CD4-positive, alpha-beta T cell (primary cell): ENCODE data around the gene VPS13D. TPM values are rescaled to one million over a fixed set of nuclear protein-coding genes. Genes with fewer than 3 reads are reported as not detected.
A peak's percentile ranks its signal among the peaks of the same experiment; 100 is the strongest.

Experiments
- ATAC-seq: fragments of 200-7000 bp; cut with Tn5 transposase; one replicate; pipeline ENCODE4 v1.10.0; 2022; ENCODE audit warnings: mild to moderate bottlenecking; ENCODE audit not compliant: poor library complexity
- CTCF ChIA-PET: fragments of 350-600 bp; sonication (Branson Sonifier 250); formaldehyde crosslinking; loops from one replicate; lab custom pipeline; 2021; ENCODE audit warnings: antibody characterized with exemption, inconsistent platforms; lab: Charles Lee
- POLR2A ChIA-PET: fragments of 350-600 bp; sonication (Branson Sonifier 250); formaldehyde crosslinking; loops from one replicate; lab custom pipeline; 2021; ENCODE audit warnings: antibody characterized with exemption, inconsistent platforms; lab: Charles Lee
- DNase-seq, 14 experiments: peaks; one replicate each; pipeline ENCODE4 v3.0.0-alpha.2; 2013 to 2020; ENCODE audit warnings: mixed read lengths in 2 of 14
- H3K27ac ChIP-seq, 2 donors: one replicate each; pipeline versions ENCODE4 v1.5.1 to v1.7.0; 2013; ENCODE audit warnings: low read length in 2 of 2, low read depth in 1 of 2, mild to moderate bottlenecking in 1 of 2
- H3K27me3 ChIP-seq, 2 experiments: 1 replicate in 1 of 2; 2 replicates in 1 of 2; pipeline versions ENCODE4 v1.6.1 to v1.7.0; 2013; ENCODE audit warnings: low read length in 2 of 2, control low read depth in 1 of 2, mild to moderate bottlenecking in 1 of 2, moderate library complexity in 1 of 2; ENCODE audit not compliant: insufficient read depth in 2 of 2, control insufficient read depth in 1 of 2
- H3K36me3 ChIP-seq: one replicate; pipeline ENCODE4 v1.6.1; 2013; ENCODE audit warnings: low read length, control low read depth; ENCODE audit not compliant: insufficient read depth
- H3K4me1 ChIP-seq: one replicate; pipeline ENCODE4 v1.6.1; 2013; ENCODE audit warnings: low read length, control low read depth; ENCODE audit not compliant: insufficient read depth
- H3K4me3 ChIP-seq: one replicate; pipeline ENCODE4 v1.5.1; 2013; ENCODE audit warnings: mild to moderate bottlenecking, low read length, moderate library complexity
- H3K9me3 ChIP-seq, 2 experiments: 1 replicate in 1 of 2; 2 replicates in 1 of 2; pipeline versions ENCODE4 v1.6.1 to v1.7.0; 2013; ENCODE audit warnings: low read length in 2 of 2, mild to moderate bottlenecking in 2 of 2, control low read depth in 1 of 2, moderate library complexity in 1 of 2; ENCODE audit not compliant: control insufficient read depth in 1 of 2, insufficient read depth in 1 of 2
- H3K27ac Mint-ChIP-seq: one replicate; pipeline ENCODE4 v1.8.0; 2020; ENCODE audit warnings: mixed read lengths
- H3K27me3 Mint-ChIP-seq: one replicate; pipeline ENCODE4 v1.8.0; 2021; ENCODE audit warnings: mixed read lengths
- H3K36me3 Mint-ChIP-seq: one replicate; pipeline ENCODE4 v1.8.0; 2021; ENCODE audit warnings: low read depth, mixed read lengths
- H3K4me1 Mint-ChIP-seq: one replicate; pipeline ENCODE4 v1.8.0; 2021; ENCODE audit warnings: low read depth, mixed read lengths
- H3K4me3 Mint-ChIP-seq: one replicate; pipeline ENCODE4 v1.8.0; 2020; ENCODE audit warnings: mild to moderate bottlenecking, mixed read lengths
- H3K9me3 Mint-ChIP-seq: one replicate; pipeline ENCODE4 v1.8.0; 2020; ENCODE audit warnings: mixed read lengths
- intact Hi-C, 2 experiments: fragments of 100-400 bp; cut with DNase I in 1 of 2; cut with micrococcal nuclease in 1 of 2; formaldehyde crosslinking; loops; one replicate each; pipeline versions ENCODE4 v1.15.1 to v1.9.0; 2023 to 2025; cut with DNase I, micrococcal nuclease
- total RNA-seq, 174 experiments: library from RNA in 2 of 174; stranded (reverse) in 2 of 174; gene quantifications; one replicate each; pipeline ENCODE4 v1.2.3 and lab custom pipeline; 2021 to 2026
- TF ChIP-seq, protein P1 (sequence below): fragments of 200-600 bp; IDR thresholded peaks from one replicate; pipeline ENCODE4 v1.8.0; 2022; ENCODE audit warnings: antibody characterized with exemption, mild to moderate bottlenecking

The VPS13D gene
- total RNA-seq, 2 experiments from 2014 or later = 63.0 to 67.3 TPM

DNA sequence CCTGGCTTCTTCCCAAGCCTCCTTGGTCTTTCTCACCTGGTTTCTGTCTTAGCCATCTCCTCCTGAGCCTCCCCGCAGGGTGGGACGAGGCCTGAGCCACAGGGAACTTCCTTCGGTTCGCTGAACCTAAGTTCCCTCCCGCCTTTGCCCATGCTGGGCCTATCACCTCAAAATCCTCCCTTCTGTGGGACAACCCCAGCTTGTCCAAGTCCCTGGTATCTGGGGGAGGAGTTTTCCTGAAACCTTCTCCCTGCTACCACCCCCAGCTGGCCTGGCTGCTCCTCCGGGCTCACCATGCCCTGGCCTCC, 27.7 kb upstream of the VPS13D start:
- peak overlapping the region; percentile 80 for H3K27ac Mint-ChIP-seq

DNA sequence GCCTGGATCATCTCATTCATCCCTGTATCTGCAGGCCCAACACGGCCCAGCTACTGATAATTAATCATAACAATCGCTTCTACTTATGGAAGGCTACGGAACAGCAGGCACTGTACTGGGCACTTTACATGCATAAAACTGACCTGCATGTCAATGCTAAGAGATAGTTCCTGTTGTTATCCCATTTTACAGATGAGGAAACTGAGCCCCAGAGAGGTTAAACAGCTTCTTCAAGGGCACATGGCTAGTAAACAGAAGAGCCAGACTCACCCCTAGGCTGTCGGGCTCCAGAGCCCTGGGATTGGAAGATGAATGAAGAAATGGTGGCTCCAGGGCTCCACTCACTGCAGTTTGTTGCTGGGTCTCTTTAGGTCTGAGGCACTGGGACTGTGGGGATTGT, 27.3 kb upstream of the VPS13D start:
- DNase-seq = no peak
- H3K36me3 ChIP-seq = peaks cover 75% of the 10 kb centered on the region
- peak overlapping the region; percentile 80 for H3K27ac Mint-ChIP-seq
- no peaks in the 10 kb centered on the region for H3K9me3 ChIP-seq
- ChIA-PET POLR2A (interaction anchor here (0.9 kb wide), 1 partner anchor 25 kb away, joined by 3 read pairs; no protein-coding TSS in a partner anchor), CTCF (interaction anchor here (1.0 to 7.3 kb wide), 2 partner anchors 38 to 78 kb away, joined by 3 to 42 read pairs; no protein-coding TSS in a partner anchor)
- H3K4me1 Mint-ChIP-seq = peaks cover 30% of the 10 kb centered on the region
- H3K27ac ChIP-seq = peak overlapping the region in 1 of 2 donors; percentile 13
- no peaks in the 10 kb centered on the region for H3K27me3 Mint-ChIP-seq
- TF ChIP-seq, protein P1, sequence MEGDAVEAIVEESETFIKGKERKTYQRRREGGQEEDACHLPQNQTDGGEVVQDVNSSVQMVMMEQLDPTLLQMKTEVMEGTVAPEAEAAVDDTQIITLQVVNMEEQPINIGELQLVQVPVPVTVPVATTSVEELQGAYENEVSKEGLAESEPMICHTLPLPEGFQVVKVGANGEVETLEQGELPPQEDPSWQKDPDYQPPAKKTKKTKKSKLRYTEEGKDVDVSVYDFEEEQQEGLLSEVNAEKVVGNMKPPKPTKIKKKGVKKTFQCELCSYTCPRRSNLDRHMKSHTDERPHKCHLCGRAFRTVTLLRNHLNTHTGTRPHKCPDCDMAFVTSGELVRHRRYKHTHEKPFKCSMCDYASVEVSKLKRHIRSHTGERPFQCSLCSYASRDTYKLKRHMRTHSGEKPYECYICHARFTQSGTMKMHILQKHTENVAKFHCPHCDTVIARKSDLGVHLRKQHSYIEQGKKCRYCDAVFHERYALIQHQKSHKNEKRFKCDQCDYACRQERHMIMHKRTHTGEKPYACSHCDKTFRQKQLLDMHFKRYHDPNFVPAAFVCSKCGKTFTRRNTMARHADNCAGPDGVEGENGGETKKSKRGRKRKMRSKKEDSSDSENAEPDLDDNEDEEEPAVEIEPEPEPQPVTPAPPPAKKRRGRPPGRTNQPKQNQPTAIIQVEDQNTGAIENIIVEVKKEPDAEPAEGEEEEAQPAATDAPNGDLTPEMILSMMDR = no peak
- no peak overlapping the region for H3K4me3 Mint-ChIP-seq
- H3K9me3 Mint-ChIP-seq = no peaks in the 10 kb centered on the region
- no peaks in the 10 kb centered on the region for H3K27me3 ChIP-seq
- intact Hi-C loops = no loop called here
- no peak overlapping the region for H3K4me3 ChIP-seq
- H3K4me1 ChIP-seq = peaks cover 59% of the 10 kb centered on the region
- ATAC-seq = no peak
- H3K36me3 Mint-ChIP-seq = peaks cover 43% of the 10 kb centered on the region

More for the DNA sequence above, 27.7 kb upstream of the VPS13D start:
- Histone ChIP-seq H3K9me3 (no peaks in the 10 kb centered on the region), H3K4me1 (peaks cover 59% of the 10 kb centered on the region), H3K4me3 (no peak overlapping the region), H3K27me3 (no peaks in the 10 kb centered on the region), H3K36me3 (peaks cover 76% of the 10 kb centered on the region), H3K27ac (no peak overlapping the region)
- Mint-ChIP-seq H3K4me3 (no peak overlapping the region), H3K36me3 (peaks cover 43% of the 10 kb centered on the region), H3K9me3 (no peaks in the 10 kb centered on the region), H3K27me3 (no peaks in the 10 kb centered on the region), H3K4me1 (peaks cover 30% of the 10 kb centered on the region)
- TF ChIP-seq, protein P1 = no peak
- ChIA-PET POLR2A (interaction anchor here (0.9 to 1.1 kb wide), 2 partner anchors 25 to 78 kb away, joined by 3 read pairs; no protein-coding TSS in a partner anchor), CTCF (interaction anchor here (1.0 to 7.3 kb wide), 2 partner anchors 37 to 78 kb away, joined by 3 to 42 read pairs; no protein-coding TSS in a partner anchor)
- intact Hi-C loops = no loop called here
- ATAC-seq (no peak), DNase-seq (peak in 1 of 14 experiments; percentile 5)

DNA sequence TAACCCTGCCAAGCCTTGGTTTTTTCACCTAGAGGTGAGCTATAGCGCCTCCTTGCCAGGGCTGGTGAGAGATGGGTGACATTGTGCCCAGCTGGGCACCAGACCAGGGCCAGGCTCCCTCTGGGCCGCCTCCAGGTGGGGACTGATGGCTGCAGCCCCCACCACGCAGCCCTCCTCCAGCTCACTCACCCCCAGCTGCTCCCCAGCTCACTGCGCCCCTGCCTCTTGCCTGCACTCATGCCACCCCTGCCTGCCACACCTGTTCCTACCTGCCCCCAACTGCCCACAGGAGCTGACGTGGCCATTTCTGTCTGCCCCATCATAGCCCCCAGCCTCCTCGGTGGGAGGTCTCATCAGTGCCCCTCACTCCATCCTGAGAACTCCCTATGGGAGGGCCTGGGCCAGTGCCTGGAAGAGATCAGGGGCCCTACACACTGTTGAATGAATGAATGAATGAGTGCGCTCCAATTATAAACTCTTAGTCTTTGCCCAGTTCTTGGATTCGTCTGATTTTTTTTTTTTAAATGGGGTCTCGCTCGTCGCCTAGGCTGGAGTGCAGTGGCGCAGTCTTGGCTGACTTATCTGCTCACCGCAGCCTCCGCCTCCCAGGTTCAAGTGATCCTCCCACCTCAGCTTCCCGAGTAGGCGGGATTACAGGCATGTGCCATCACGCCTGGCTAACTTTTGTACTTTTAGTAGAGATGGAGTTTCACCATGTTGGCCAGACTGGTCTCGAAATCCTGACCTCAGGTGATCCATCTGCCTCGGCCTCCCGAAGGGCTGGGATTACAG, 26.4 kb upstream of the VPS13D start:
- peaks cover 34% of the 10 kb centered on the region for H3K4me1 Mint-ChIP-seq

More for the DNA sequence above, 26.4 kb upstream of the VPS13D start:
- H3K27me3 ChIP-seq = no peaks in the 10 kb centered on the region
- TF ChIP-seq, protein P1 = no peak
- H3K36me3 ChIP-seq = peaks cover 75% of the 10 kb centered on the region
- intact Hi-C loops = no loop called here
- peaks cover 50% of the 10 kb centered on the region for H3K36me3 Mint-ChIP-seq
- peak overlapping the region; percentile 50 to 52 for H3K27ac ChIP-seq
- no peaks in the 10 kb centered on the region for H3K9me3 Mint-ChIP-seq
- no peak overlapping the region for H3K4me3 Mint-ChIP-seq
- peak in 1 of 14 experiments; percentile 18 for DNase-seq
- POLR2A ChIA-PET = interaction anchor here (1.1 kb wide), 1 partner anchor 79 kb away, joined by 3 read pairs; no protein-coding TSS in a partner anchor
- H3K27me3 Mint-ChIP-seq = no peaks in the 10 kb centered on the region
- ATAC-seq = no peak
- peak overlapping the region; percentile 80 for H3K27ac Mint-ChIP-seq
- no peaks in the 10 kb centered on the region for H3K9me3 ChIP-seq
- H3K4me1 ChIP-seq = peaks cover 60% of the 10 kb centered on the region
- no peak overlapping the region for H3K4me3 ChIP-seq
- CTCF ChIA-PET = interaction anchor here (1.0 to 7.3 kb wide), 2 partner anchors 39 to 79 kb away, joined by 3 to 42 read pairs; no protein-coding TSS in a partner anchor
